ENCODE data around the gene GALNT10. TPM values are rescaled to one million over a fixed set of nuclear protein-coding genes. Genes with fewer than 3 reads are reported as not detected.
A peak's percentile ranks its signal among the peaks of the same experiment; 100 is the strongest.

Gene GALNT10
- total and polyA plus RNA-seq, 10 of the 15 experiments (the other 5 are each of a cell fraction or from before 2014, with no cell fraction given), result 3.9 to 35.4 (median 15.5) TPM

DNA sequence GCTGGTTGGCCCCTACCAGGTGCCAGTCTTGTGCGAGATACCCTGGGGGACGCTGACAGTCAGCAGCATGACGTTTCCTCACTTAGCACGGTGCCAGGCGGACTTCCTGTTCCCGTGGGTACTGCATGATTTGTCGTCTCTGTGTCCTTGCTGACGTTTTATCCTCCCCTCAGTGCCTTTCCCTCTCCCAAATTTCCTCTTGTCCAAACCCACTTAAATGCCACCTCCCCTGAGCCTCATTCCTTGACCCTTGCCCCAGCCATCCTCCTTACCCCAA, 194.6 kb downstream of the GALNT10 start (continued):
- TF ChIP-seq MEF2A (IDR thresholded peaks at IDR 0.05; ENCODE audit: insufficient read depth, low read depth, low read length) (no peak), CBX5 (IDR thresholded peaks at IDR 0.05; ENCODE audit: low read depth) (no peak), EED (IDR thresholded peaks at IDR 0.05; ENCODE audit: low read depth) (no peak), CREM (IDR thresholded peaks at IDR 0.05; ENCODE audit: low read depth) (peak; percentile 71), HDGF (IDR thresholded peaks at IDR 0.05) (no peak), SMC3 (IDR thresholded peaks at IDR 0.05; ENCODE audit: borderline replicate concordance, low read length) (no peak), SUPT20H (IDR thresholded peaks at IDR 0.05; ENCODE audit: borderline replicate concordance, control insufficient read depth, low read depth, low read length) (no peak), SPI1 (IDR thresholded peaks at IDR 0.05; ENCODE audit: borderline replicate concordance, insufficient read depth, low read depth, low read length) (peak; percentile 33; the same call in 1 of the 2 replicates), GABPA (IDR thresholded peaks at IDR 0.05; ENCODE audit: low read depth) (no peak), RAD21 (IDR thresholded peaks at IDR 0.05; ENCODE audit: insufficient read depth, low read depth, low read length) (no peak), TCF12 (IDR thresholded peaks at IDR 0.05; ENCODE audit: low read depth, low read length) (no peak), POU2F2 (IDR thresholded peaks at IDR 0.05; ENCODE audit: borderline replicate concordance, low read depth, low read length) (no peak), SMAD5 (IDR thresholded peaks at IDR 0.05; ENCODE audit: low read depth) (no peak), CEBPZ (IDR thresholded peaks at IDR 0.05; ENCODE audit: low read depth, low read length) (no peak), ZNF24 (IDR thresholded peaks at IDR 0.05) (no peak), RAD51 (IDR thresholded peaks at IDR 0.05) (no peak), CBX3 (IDR thresholded peaks at IDR 0.05; ENCODE audit: borderline replicate concordance, low read depth) (no peak), HCFC1 (IDR thresholded peaks at IDR 0.05; ENCODE audit: low read length) (no peak), CHD4 (IDR thresholded peaks at IDR 0.05) (no peak), MXI1 (IDR thresholded peaks at IDR 0.05; ENCODE audit: low read depth, low read length) (no peak), BACH1 (IDR thresholded peaks at IDR 0.05; ENCODE audit: borderline replicate concordance) (no peak), MTA2 (IDR thresholded peaks at IDR 0.05; ENCODE audit: low read depth) (no peak), NR2C1 (IDR thresholded peaks at IDR 0.05) (no peak)
- TF ChIP-seq, protein P1, sequence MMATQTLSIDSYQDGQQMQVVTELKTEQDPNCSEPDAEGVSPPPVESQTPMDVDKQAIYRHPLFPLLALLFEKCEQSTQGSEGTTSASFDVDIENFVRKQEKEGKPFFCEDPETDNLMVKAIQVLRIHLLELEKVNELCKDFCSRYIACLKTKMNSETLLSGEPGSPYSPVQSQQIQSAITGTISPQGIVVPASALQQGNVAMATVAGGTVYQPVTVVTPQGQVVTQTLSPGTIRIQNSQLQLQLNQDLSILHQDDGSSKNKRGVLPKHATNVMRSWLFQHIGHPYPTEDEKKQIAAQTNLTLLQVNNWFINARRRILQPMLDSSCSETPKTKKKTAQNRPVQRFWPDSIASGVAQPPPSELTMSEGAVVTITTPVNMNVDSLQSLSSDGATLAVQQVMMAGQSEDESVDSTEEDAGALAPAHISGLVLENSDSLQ (IDR thresholded peaks at IDR 0.05), result peak; percentile 16; the same call in 1 of the 2 replicates
